GM19351 (cell line): ENCODE measurements around the gene GRIK1.

Experiments
- ATAC-seq: cut with Tn5 transposase; IDR thresholded peaks from one replicate; pipeline ENCODE4 v1.9.1; 2021; ENCODE audit warnings: mild to moderate bottlenecking, moderate library complexity; ENCODE audit not compliant: unreplicated experiment

Gene GRIK1

GRCh38 chr21:29648710-29649240 lies 291.0 kb downstream of the GRIK1 start:
- no peak for ATAC-seq

GRCh38 chr21:29647353-29647781 lies 292.4 kb downstream of the GRIK1 start:
- no peak for ATAC-seq

GRCh38 chr21:29645666-29646553 lies 293.9 kb downstream of the GRIK1 start:
- ATAC-seq: no peak

DNA sequence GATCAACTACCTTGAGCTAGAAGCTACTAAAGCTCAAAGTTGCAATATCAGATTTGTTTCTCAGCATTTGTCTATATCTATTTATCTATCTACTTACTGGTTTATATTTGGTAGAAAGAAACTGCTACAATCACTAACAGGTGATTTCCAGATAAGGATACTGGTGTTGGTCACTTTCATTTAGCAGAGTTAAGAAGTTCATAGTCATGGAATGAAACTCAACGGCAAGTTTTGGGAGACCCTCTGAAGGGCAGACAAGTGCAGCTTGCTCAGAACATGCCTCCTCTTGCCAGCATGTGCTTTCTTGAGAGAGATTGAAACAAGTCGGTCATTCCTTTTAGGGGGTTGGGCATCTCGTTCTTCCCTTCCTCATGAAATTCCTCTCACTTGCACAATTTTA lies 296.5 kb downstream of the GRIK1 start:
- ATAC-seq: no peak

DNA sequence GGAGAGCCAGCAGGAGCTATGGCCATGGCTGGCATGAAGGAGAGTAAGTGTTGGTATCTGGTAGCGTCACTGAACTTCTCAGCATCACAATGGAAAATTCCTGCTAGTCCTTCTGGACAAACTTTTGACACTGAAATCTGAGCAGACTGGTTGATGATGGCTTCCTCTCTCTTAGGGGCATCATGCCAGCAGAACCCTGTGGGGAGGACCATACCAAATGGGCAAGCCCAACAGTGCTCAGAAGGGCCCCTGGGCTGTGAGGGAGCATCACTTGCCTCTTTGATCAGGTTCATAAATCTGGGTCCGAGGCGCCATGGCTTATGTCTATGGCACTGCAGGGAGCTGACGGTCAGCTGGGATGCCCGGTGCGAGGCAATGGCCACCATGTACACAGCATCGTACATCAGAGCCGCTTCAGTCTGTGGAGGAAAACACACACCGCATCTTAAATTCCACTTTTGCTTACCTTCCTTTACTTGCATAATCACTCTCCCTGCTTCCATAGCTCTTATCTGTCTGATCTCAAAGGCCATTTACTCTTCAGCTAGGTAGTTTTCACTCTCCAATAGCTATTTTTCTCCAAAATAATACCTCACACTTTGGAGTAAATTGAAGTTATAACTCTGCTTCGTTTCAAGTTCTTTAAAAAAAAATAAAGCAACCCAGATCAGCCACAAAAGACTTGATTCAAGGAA lies 297.1 kb downstream of the GRIK1 start:
- ATAC-seq: no peak

- ATAC-seq: no peak
These were observed 297.9 kb downstream of the GRIK1 start for GRCh38 chr21:29641635-29642550.

DNA sequence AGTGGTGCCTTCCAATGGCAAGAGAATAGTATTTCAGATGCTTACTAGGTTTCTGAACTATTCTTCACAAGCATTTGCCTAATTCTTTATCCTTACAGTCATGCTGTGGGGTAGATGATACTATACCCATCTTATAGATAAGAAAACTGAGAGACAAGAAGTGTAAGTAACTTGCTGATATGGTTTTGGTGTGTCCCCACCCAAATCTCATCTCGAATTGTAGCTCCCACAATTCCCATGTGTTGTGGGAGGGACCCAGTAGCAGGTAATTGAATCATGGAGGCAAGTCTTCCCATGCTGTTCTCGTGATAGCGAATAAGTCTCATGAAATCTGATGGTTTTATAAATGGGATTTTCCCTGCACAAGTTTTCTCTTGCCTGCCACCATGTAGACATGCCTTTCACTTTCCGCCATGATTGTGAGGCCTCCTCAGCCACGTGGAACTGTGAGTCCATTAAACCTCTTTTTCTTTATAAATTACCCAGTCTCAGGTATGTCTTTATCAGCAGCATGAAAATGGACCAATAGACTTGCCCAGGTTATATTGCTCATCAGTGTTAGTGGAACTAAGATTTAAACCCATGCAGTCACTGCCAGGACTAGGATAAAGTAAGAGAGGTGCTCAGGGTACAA lies 298.7 kb downstream of the GRIK1 start:
- ATAC-seq: no peak

- ATAC-seq: peak; percentile 51
These were observed 299.7 kb downstream of the GRIK1 start for GRCh38 chr21:29640080-29640508.

DNA sequence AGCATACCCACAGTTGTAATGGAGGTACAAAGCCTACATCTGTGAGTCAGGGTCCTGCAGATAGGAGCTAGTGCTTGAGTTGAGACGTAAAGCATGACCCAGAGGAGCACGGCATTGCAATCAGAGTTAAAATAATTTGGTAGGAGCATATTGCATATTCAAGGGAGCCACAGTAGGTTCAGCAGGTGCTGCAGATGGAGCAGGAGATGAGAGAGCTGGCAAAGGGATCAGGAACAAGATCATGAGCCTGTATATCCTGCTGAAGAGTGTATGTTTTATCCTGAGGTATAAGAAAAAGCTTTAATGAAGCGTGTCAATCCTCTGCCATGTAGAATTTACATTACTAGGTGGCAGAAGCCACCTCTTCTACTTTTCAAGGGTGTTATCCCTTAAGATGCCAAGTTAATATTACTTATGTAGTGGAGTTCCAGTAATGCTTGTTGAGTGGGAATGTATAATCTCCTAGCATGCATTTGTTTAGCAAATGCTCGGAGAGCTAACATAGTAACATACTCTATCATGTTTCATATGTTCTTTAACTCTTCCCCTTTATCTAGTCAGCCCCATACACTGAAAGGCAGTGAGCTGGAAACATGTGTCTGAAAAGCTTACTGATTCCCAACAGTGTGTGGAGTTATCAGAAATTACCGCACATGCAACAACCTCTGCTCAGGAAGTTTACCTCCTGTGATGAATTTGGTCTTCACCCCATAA lies 300.3 kb downstream of the GRIK1 start:
- ATAC-seq: peak; percentile 26

- peak; percentile 73 for ATAC-seq
These were observed 301.0 kb downstream of the GRIK1 start for GRCh38 chr21:29638761-29639327.

DNA sequence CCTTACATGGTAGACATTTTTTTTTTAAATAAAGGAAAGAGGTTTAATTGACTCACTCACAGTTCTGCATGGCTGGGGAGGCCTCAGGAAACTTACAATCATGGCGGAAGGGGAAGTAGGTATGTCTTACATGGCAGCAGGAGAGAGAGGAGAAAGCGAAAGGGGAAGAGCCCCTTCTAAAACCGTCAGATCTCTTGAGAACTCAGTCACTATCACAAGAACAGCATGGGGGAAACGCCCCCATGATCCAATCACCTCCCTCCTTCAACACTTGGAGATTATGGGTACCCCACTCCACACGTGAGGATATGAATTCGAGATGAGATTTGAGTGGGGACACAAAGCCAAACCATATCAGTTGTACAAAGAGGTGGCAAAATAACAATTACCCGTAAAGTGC lies 301.7 kb downstream of the GRIK1 start:
- no peak for ATAC-seq

- ATAC-seq: no peak
These were observed 302.2 kb downstream of the GRIK1 start for GRCh38 chr21:29637553-29637952.

DNA sequence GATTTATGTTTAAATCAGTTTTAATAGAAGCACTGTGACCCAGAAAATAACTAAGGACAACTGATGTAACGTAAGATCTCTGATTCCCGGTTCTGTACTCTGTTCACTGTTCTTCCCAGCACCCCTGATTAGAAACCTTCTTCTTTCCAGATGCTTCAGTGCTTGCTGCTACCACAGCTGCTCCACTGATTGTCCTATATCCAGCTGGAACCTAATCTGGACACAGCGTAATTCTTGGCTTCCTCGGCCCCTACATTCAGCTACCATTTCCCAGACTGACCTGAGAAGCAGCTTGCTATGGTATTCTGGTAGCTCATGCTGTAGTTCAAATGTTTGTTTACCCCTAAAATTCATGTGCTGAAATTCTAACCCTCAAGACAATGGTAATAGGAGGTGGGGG lies 302.7 kb downstream of the GRIK1 start:
- no peak for ATAC-seq

- no peak for ATAC-seq
These were observed 305.4 kb downstream of the GRIK1 start for GRCh38 chr21:29634418-29634817.

DNA sequence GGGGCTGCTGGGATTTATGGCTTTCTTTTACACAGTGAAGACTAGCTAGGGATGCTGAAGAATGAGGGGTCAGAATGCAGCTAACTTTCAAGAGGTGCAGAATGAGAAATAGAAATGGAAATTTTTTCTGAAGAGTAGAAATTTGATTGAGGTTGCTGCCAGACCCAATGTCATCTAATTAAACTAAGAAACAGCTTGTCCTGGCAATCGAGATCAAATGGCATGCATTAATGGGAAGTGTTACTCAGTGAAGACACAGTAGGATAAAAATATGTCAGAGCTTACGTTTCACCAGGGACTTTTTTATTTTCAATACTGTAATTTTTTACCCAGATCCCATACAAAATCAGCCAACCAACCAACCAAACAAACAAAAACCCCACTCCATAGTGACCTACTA lies 306.0 kb downstream of the GRIK1 start:
- ATAC-seq: no peak

DNA sequence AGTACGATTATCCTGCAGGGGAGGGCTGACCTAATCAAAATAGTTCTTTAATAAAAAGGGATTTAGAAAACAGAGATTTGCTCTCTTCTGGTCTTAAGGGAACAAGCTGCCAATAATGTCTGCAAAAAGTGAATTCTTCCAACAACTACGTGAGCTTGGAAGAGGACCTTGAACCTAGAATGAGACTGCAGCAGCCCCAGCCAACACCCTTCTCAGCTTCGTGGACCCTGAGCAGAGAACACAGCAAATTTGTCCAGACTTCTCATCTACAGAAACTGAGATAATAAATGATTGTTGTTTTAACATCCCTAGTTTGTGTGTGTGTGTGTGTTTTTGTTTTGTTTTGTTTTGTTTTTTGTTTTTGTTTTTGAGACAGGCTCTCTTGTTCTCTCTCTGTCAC lies 309.4 kb downstream of the GRIK1 start:
- ATAC-seq: no peak

GRCh38 chr21:29627905-29628304 lies 311.9 kb downstream of the GRIK1 start:
- no peak for ATAC-seq

GRCh38 chr21:29626801-29627470 lies 312.9 kb downstream of the GRIK1 start:
- ATAC-seq: no peak

DNA sequence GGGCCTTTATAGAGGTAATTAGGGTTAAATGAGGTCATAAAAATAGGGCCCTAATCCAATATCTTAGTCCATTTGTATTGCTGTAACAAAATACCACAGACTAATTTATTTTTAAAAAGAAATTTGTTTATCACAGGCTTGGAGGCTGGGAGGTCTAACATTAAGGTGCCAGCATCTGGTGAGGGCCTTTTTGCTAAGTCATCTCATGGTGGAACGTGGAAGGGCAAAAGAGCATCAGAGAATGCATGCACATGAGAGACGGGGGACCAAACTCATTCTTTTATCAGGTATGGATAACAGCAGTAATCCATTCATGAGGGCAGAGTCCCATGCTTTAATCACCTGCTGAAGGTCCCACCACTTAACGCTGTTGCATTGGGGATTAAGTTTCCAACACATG lies 313.8 kb downstream of the GRIK1 start:
- no peak for ATAC-seq
